HCT116 (cell line): ENCODE data around the gene CRACR2A.

Source experiments
- EZH2 ChIP-seq: fragments of 200-600 bp; sonication (generic); IDR thresholded peaks from 2 replicates; pipeline ENCODE4 v1.6.1; 2017; ENCODE audit warnings: antibody characterized with exemption, mixed run types
- JUND ChIP-seq: IDR thresholded peaks from 2 replicates; pipeline ENCODE4 v1.6.1; 2012
- MAX ChIP-seq: IDR thresholded peaks from 2 replicates; pipeline ENCODE4 v1.6.1; 2012
- POLR2A ChIP-seq: IDR thresholded peaks from 2 replicates; pipeline ENCODE4 v1.7.0; 2011; ENCODE audit warnings: borderline replicate concordance; ENCODE audit not compliant: insufficient read depth, insufficient read length; ENCODE audit errors: extremely low read depth
- RAD21 ChIP-seq: IDR thresholded peaks from 2 replicates; pipeline ENCODE4 v1.6.1; 2012; ENCODE audit warnings: low read depth, mild to moderate bottlenecking
- SIN3A ChIP-seq: IDR thresholded peaks from 2 replicates; pipeline ENCODE4 v1.6.1; 2012; ENCODE audit warnings: low read depth
- SP1 ChIP-seq: IDR thresholded peaks from 2 replicates; pipeline ENCODE4 v1.6.1; 2012; ENCODE audit warnings: low read depth
- YY1 ChIP-seq: IDR thresholded peaks from 2 replicates; pipeline ENCODE4 v1.6.1; 2011; ENCODE audit warnings: low read length, low read depth, moderate library complexity, mild to moderate bottlenecking; ENCODE audit not compliant: insufficient replicate concordance; ENCODE audit errors: extremely low read depth
- TF ChIP-seq, protein P1 (sequence below), 3 experiments: fragments of 200-600 bp in 1 of 3; sonication (generic) in 1 of 3; IDR thresholded peaks in 2 of 3; conservative IDR thresholded peaks in 1 of 3; 2 replicates each; pipeline ENCODE4 v1.5.1; 2012 to 2017; ENCODE audit warnings: low read depth in 2 of 3, low read length in 2 of 3, antibody characterized with exemption in 1 of 3, borderline replicate concordance in 1 of 3, control low read depth in 1 of 3, mild to moderate bottlenecking in 1 of 3, mixed read lengths in 1 of 3, mixed run types in 1 of 3, moderate library complexity in 1 of 3; ENCODE audit not compliant: insufficient read depth in 1 of 3
- TF ChIP-seq, protein P2 (sequence below): IDR thresholded peaks from 2 replicates; pipeline ENCODE4 v1.6.1; 2012

- TF ChIP-seq, protein P1, sequence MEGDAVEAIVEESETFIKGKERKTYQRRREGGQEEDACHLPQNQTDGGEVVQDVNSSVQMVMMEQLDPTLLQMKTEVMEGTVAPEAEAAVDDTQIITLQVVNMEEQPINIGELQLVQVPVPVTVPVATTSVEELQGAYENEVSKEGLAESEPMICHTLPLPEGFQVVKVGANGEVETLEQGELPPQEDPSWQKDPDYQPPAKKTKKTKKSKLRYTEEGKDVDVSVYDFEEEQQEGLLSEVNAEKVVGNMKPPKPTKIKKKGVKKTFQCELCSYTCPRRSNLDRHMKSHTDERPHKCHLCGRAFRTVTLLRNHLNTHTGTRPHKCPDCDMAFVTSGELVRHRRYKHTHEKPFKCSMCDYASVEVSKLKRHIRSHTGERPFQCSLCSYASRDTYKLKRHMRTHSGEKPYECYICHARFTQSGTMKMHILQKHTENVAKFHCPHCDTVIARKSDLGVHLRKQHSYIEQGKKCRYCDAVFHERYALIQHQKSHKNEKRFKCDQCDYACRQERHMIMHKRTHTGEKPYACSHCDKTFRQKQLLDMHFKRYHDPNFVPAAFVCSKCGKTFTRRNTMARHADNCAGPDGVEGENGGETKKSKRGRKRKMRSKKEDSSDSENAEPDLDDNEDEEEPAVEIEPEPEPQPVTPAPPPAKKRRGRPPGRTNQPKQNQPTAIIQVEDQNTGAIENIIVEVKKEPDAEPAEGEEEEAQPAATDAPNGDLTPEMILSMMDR (IDR thresholded peaks at IDR 0.05 in 2 of 3, conservative IDR thresholded peaks at IDR 0.05 in 1 of 3; ENCODE audit: borderline replicate concordance in 1 of 3, insufficient read depth in 1 of 3, low read depth in 2 of 3, low read length in 2 of 3) = no peak
- TF ChIP-seq YY1 (no peak), JUND (no peak), POLR2A (no peak), RAD21 (no peak), SIN3A (no peak), EZH2 (no peak), MAX (no peak), SP1 (no peak)
- TF ChIP-seq, protein P2, sequence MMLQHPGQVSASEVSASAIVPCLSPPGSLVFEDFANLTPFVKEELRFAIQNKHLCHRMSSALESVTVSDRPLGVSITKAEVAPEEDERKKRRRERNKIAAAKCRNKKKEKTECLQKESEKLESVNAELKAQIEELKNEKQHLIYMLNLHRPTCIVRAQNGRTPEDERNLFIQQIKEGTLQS = no peak
Observed at GRCh38 chr12:3634348-3634747, 118.6 kb downstream of the CRACR2A start.
